Measurements from ENCODE around the gene ZBTB6.

DNA sequence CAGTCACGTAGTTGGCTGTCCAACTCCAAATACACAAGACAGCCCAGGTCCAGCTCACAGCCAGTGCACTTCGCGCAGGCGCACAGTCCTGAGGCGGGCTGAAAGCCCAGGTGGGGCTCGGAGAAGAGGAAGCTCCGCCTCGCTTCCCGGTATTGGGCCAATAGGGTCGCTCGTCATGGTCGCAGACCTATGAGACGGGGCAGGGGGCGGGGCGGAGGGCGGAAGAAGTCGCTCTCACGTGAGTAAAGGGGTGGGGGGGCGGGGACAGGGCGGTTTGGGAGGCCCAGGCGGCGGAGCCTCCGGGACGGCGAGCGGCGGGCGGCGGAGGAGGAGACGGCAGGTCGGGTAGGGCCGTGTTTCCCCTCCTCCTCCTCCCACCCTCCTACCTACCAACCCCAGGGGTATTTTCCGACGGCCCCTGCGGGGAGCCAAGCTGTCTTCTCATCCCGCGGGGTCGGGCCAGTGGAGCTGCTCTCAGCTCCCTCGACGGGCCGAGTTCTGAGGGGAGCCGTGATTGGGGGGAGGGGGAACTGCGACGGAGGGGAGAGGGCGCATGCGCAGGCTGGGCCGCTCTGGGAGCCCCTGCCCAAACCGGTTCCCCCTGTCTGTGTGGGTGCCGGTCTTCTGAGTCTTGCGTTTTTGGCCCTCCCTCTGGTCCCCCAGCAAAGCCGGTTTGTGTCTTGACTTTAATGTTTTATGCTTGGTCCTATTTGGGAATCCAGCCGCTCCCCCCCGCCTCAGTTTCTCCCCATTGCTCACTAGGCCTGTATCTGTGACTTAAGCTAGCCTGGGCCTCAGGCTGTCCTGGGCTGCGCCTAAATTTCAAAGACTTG, 27.8 kb upstream of the ZBTB6 start, which contains the start of gene RABGAP1:
- peak; percentile 74 for TF ChIP-seq POLR2A (IDR thresholded peaks at IDR 0.05)
- peak; percentile 24 for TF ChIP-seq EP300 (IDR thresholded peaks at IDR 0.05)
- TF ChIP-seq, protein P1, sequence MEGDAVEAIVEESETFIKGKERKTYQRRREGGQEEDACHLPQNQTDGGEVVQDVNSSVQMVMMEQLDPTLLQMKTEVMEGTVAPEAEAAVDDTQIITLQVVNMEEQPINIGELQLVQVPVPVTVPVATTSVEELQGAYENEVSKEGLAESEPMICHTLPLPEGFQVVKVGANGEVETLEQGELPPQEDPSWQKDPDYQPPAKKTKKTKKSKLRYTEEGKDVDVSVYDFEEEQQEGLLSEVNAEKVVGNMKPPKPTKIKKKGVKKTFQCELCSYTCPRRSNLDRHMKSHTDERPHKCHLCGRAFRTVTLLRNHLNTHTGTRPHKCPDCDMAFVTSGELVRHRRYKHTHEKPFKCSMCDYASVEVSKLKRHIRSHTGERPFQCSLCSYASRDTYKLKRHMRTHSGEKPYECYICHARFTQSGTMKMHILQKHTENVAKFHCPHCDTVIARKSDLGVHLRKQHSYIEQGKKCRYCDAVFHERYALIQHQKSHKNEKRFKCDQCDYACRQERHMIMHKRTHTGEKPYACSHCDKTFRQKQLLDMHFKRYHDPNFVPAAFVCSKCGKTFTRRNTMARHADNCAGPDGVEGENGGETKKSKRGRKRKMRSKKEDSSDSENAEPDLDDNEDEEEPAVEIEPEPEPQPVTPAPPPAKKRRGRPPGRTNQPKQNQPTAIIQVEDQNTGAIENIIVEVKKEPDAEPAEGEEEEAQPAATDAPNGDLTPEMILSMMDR (IDR thresholded peaks at IDR 0.05) = no peak
